HEK293 (cell line): ENCODE data around the gene UNC80.

Experiments
- CTCF ChIP-seq: fragments of 450-650 bp; formaldehyde crosslinking; IDR thresholded peaks from 2 replicates; pipeline ENCODE4 v1.5.1; 2016; ENCODE audit warnings: missing biosample characterization, missing genetic modification characterization
- SCRT2 ChIP-seq: fragments of 450-650 bp; formaldehyde crosslinking; IDR thresholded peaks from 2 replicates; pipeline ENCODE4 v1.5.1; 2016; ENCODE audit warnings: missing biosample characterization, missing genetic modification characterization
- SP3 ChIP-seq: fragments of 450-650 bp; formaldehyde crosslinking; IDR thresholded peaks from 2 replicates; pipeline ENCODE4 v1.5.1; 2016; ENCODE audit warnings: missing biosample characterization, missing genetic modification characterization
- ZNF148 ChIP-seq: fragments of 450-650 bp; formaldehyde crosslinking; IDR thresholded peaks from 2 replicates; pipeline ENCODE4 v1.5.0; 2017; ENCODE audit warnings: missing biosample characterization, missing genetic modification characterization, borderline replicate concordance
- ZNF211 ChIP-seq: fragments of 450-650 bp; formaldehyde crosslinking; IDR thresholded peaks from 2 replicates; pipeline ENCODE4 v1.5.1; 2016; ENCODE audit warnings: low read depth, missing biosample characterization, missing genetic modification characterization
- ZNF266 ChIP-seq: fragments of 450-650 bp; formaldehyde crosslinking; IDR thresholded peaks from 2 replicates; pipeline ENCODE4 v1.5.1; 2016; ENCODE audit warnings: missing biosample characterization, missing genetic modification characterization, low read depth
- ZNF274 ChIP-seq, 2 experiments: fragments of 200-500 bp in 1 of 2; fragments of 450-650 bp in 1 of 2; sonication (Bioruptor generic) in 1 of 2; formaldehyde crosslinking in 1 of 2; IDR thresholded peaks; 2 replicates each; pipeline versions ENCODE4 v1.5.1 to v1.6.1; 2014 to 2016; ENCODE audit warnings: borderline replicate concordance in 1 of 2, inconsistent platforms in 1 of 2, low read length in 1 of 2, missing biosample characterization in 1 of 2, missing genetic modification characterization in 1 of 2
- ZNF473 ChIP-seq: fragments of 450-650 bp; formaldehyde crosslinking; IDR thresholded peaks from 2 replicates; pipeline ENCODE4 v1.5.1; 2017; ENCODE audit warnings: missing biosample characterization, missing genetic modification characterization
- ZNF629 ChIP-seq: fragments of 450-650 bp; formaldehyde crosslinking; IDR thresholded peaks from 2 replicates; pipeline ENCODE4 v1.5.1; 2017; ENCODE audit warnings: missing biosample characterization, missing genetic modification characterization
- ZNF677 ChIP-seq: fragments of 450-650 bp; IDR thresholded peaks from 2 replicates; pipeline ENCODE4 v1.5.0; 2018; ENCODE audit warnings: missing biosample characterization, mild to moderate bottlenecking, missing genetic modification characterization, moderate library complexity
- TF ChIP-seq, protein P1 (sequence below): fragments of 450-650 bp; formaldehyde crosslinking; IDR thresholded peaks from 2 replicates; pipeline ENCODE4 v1.5.1; 2016; ENCODE audit warnings: missing biosample characterization, missing genetic modification characterization

DNA sequence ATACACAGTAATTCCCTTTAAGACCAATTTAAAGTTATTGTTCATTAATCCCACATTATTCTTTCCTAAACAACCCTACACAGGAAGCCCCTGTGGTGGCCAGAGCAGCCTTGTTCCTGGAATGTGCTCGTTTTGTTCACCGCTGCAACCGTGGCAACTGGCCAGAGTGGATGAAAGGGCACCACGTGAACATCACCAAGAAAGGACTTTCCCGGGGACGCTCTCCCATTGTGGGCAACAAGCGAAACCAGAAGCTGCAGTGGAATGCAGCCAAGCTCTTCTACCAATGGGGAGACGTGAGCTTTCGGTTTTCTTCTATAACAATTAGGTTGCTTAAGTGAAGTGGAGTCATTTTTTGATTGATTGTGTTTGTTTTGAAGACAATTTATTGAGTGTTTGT, 101.0 kb downstream of the UNC80 start:
- no peak for TF ChIP-seq ZNF274 (IDR thresholded peaks at IDR 0.05; ENCODE audit: low read length)
- no peak for TF ChIP-seq ZNF274 (tag by site-specific recombination; IDR thresholded peaks at IDR 0.05; ENCODE audit: borderline replicate concordance)
- TF ChIP-seq, protein P1, sequence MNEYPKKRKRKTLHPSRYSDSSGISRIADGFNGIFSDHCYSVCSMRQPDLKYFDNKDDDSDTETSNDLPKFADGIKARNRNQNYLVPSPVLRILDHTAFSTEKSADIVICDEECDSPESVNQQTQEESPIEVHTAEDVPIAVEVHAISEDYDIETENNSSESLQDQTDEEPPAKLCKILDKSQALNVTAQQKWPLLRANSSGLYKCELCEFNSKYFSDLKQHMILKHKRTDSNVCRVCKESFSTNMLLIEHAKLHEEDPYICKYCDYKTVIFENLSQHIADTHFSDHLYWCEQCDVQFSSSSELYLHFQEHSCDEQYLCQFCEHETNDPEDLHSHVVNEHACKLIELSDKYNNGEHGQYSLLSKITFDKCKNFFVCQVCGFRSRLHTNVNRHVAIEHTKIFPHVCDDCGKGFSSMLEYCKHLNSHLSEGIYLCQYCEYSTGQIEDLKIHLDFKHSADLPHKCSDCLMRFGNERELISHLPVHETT (tag by site-specific recombination) = no peak
- no peak for TF ChIP-seq CTCF (tag by site-specific recombination)
- TF ChIP-seq ZNF473 (tag by site-specific recombination) = no peak
- no peak for TF ChIP-seq ZNF629 (tag by site-specific recombination)
- TF ChIP-seq SCRT2 = no peak
- TF ChIP-seq ZNF266 (tag by site-specific recombination) = no peak
- no peak for TF ChIP-seq SP3 (tag by site-specific recombination)
- TF ChIP-seq ZNF677 (tag by site-specific recombination) = no peak
- no peak for TF ChIP-seq ZNF148
- TF ChIP-seq ZNF211 (tag by site-specific recombination) = no peak
